Immature natural killer cell (primary cell): ENCODE data around the gene ZNF418. TPM values are rescaled to one million over a fixed set of nuclear protein-coding genes. Genes with fewer than 3 reads are reported as not detected.
A peak's percentile ranks its signal among the peaks of the same experiment; 100 is the strongest.
"Not testable (repeated sequence)": the region's sequence is repeated elsewhere in the genome, so short reads cannot be mapped to it uniquely, and the experiment has no call there.

Experiments used
- DNase-seq, 3 donors: peaks; one replicate each; pipeline ENCODE4 v3.0.0; 2022; ENCODE audit warnings: mixed read lengths in 1 of 3
- H3K27ac Mint-ChIP-seq, 6 donors: one replicate each; pipeline ENCODE4 v1.8.0; 2020; ENCODE audit warnings: mixed read lengths in 6 of 6, mild to moderate bottlenecking in 5 of 6, inconsistent platforms in 4 of 6, moderate library complexity in 3 of 6
- H3K27me3 Mint-ChIP-seq, 3 donors: one replicate each; pipeline ENCODE4 v1.8.0; 2020 to 2021; ENCODE audit warnings: low read depth in 3 of 3, mild to moderate bottlenecking in 3 of 3, mixed read lengths in 3 of 3, moderate library complexity in 3 of 3, inconsistent platforms in 1 of 3
- H3K36me3 Mint-ChIP-seq, 3 donors: one replicate each; pipeline ENCODE4 v1.8.0; 2020; ENCODE audit warnings: mixed read lengths in 3 of 3, inconsistent platforms in 2 of 3, mild to moderate bottlenecking in 2 of 3
- H3K4me1 Mint-ChIP-seq, 2 donors: one replicate each; pipeline ENCODE4 v1.8.0; 2020; ENCODE audit warnings: inconsistent platforms in 2 of 2, mild to moderate bottlenecking in 2 of 2, mixed read lengths in 2 of 2, moderate library complexity in 1 of 2
- H3K4me3 Mint-ChIP-seq, 5 donors: one replicate each; pipeline ENCODE4 v1.8.0; 2020; ENCODE audit warnings: mild to moderate bottlenecking in 5 of 5, mixed read lengths in 5 of 5, inconsistent platforms in 3 of 5, moderate library complexity in 3 of 5
- H3K9me3 Mint-ChIP-seq, 6 donors: one replicate each; pipeline ENCODE4 v1.8.0; 2020; ENCODE audit warnings: mild to moderate bottlenecking in 6 of 6, mixed read lengths in 6 of 6, inconsistent platforms in 4 of 6, moderate library complexity in 3 of 6
- polyA plus RNA-seq, 3 donors: library from polyadenylated mRNA; unstranded; fragments of 300-500 nt; fragmentation: Illumina TruSeq; gene quantifications; one replicate each; pipeline ENCODE4 v1.2.3, GENCODE V29; 2021

The ZNF418 gene
- polyA plus RNA-seq, 3 donors from 2014 or later: 2.5 to 3.5 TPM; not detected in 1

GRCh38 chr19:57886046-57886445 lies 49.2 kb downstream of the ZNF418 start:
- peaks cover 28 to 49% of the 10 kb centered on the region in 2 donors for H3K4me1 Mint-ChIP-seq
- peaks cover 26 to 43% (median 27%) of the 10 kb centered on the region in 3 donors for H3K36me3 Mint-ChIP-seq
- peaks cover 0 to 52% (median 6%) of the 10 kb centered on the region in 6 donors for H3K9me3 Mint-ChIP-seq
- DNase-seq: no peak
- peaks cover 0 to 5% (median 0%) of the 10 kb centered on the region in 3 donors for H3K27me3 Mint-ChIP-seq
- peak overlapping the region in 3 of 5 donors; percentile 18 to 21 (median 20) for H3K4me3 Mint-ChIP-seq
- no peak overlapping the region for H3K27ac Mint-ChIP-seq

GRCh38 chr19:57873883-57874799 lies 61.1 kb downstream of the ZNF418 start:
- H3K27me3 Mint-ChIP-seq, H3K4me1 Mint-ChIP-seq, H3K4me3 Mint-ChIP-seq, DNase-seq: not testable (repeated sequence)
- Mint-ChIP-seq H3K27ac (peak overlapping the region in 1 of 6 donors; percentile 17), H3K36me3 (peaks cover 42 to 68% (median 53%) of the 10 kb centered on the region in 3 donors), H3K9me3 (peaks cover 41 to 86% (median 75%) of the 10 kb centered on the region in 6 donors)

- peaks cover 36 to 64% (median 46%) of the 10 kb centered on the region in 3 donors for H3K36me3 Mint-ChIP-seq
Measured at GRCh38 chr19:57872450-57872849, 62.8 kb downstream of the ZNF418 start.

More at GRCh38 chr19:57872450-57872849, 62.8 kb downstream of the ZNF418 start:
- peaks cover 3 to 4% (median 4%) of the 10 kb centered on the region in 3 donors for H3K27me3 Mint-ChIP-seq
- no peak overlapping the region for H3K27ac Mint-ChIP-seq
- H3K4me1 Mint-ChIP-seq: peaks cover 0 to 2% of the 10 kb centered on the region in 2 donors
- no peak overlapping the region for H3K4me3 Mint-ChIP-seq
- peaks cover 45 to 88% (median 80%) of the 10 kb centered on the region in 6 donors for H3K9me3 Mint-ChIP-seq
- no peak for DNase-seq

Other genes with a start within 250 kb of the ZNF418 start
- 1 to 10 TPM; 1.6 to 4.2 (median 3.2) TPM for gene ZNF154, start 226.2 kb downstream of the ZNF418 start, polyA plus RNA-seq
- gene ZNF671, start 207.8 kb downstream of the ZNF418 start, polyA plus RNA-seq: 10 to 100 TPM; 13.5 to 21.8 (median 18.0) TPM
- 1 to 10 TPM; 5.0 to 7.3 (median 5.9) TPM for gene ZNF776, start 188.6 kb downstream of the ZNF418 start, polyA plus RNA-seq
- 10 to 100 TPM in 2 of 3 donors, 1 to 10 TPM in 1; 8.1 to 14.6 (median 10.4) TPM for gene ZNF586, start 165.7 kb downstream of the ZNF418 start, polyA plus RNA-seq
- 1 to 10 TPM; 4.4 to 6.7 (median 5.2) TPM for gene ZNF552, start 120.5 kb downstream of the ZNF418 start, polyA plus RNA-seq
- 1 to 10 TPM in 2 of 3 donors, not detected in 1; 1.3 to 1.4 TPM for gene ZNF587B, start 105.1 kb downstream of the ZNF418 start, polyA plus RNA-seq
- gene ZNF587, start 85.5 kb downstream of the ZNF418 start, polyA plus RNA-seq: 1 to 10 TPM in 2 of 3 donors, not detected in 1; 1.9 to 8.1 TPM
- 10 to 100 TPM; 11.8 to 26.7 (median 14.8) TPM for gene ZNF814, start 46.4 kb downstream of the ZNF418 start, polyA plus RNA-seq
- gene ZNF417, start 18.8 kb downstream of the ZNF418 start, polyA plus RNA-seq: 1 to 10 TPM in 2 of 3 donors, not detected in 1; 1.2 to 5.0 TPM
- gene ZNF256, start 12.3 kb upstream of the ZNF418 start, polyA plus RNA-seq: 1 to 10 TPM; 5.9 to 7.5 (median 6.1) TPM
- gene C19orf18, start 39.1 kb upstream of the ZNF418 start, polyA plus RNA-seq: not detected
- gene ZNF606, start 67.4 kb upstream of the ZNF418 start, polyA plus RNA-seq: 1 to 10 TPM; 4.4 to 9.4 (median 5.1) TPM
- under 1 TPM in 1 of 3 donors, not detected in 2; 0.46 TPM for gene ZSCAN1, start 98.6 kb upstream of the ZNF418 start, polyA plus RNA-seq
- 1 to 10 TPM in 1 of 3 donors, under 1 TPM in 1, not detected in 1; 0.64 to 4.1 TPM for gene ZNF135, start 123.9 kb upstream of the ZNF418 start, polyA plus RNA-seq
- 10 to 100 TPM in 2 of 3 donors, 1 to 10 TPM in 1; 2.9 to 23.5 (median 15.2) TPM for gene ZSCAN18, start 162.8 kb upstream of the ZNF418 start, polyA plus RNA-seq
- 10 to 100 TPM in 1 of 3 donors, 1 to 10 TPM in 2; 4.0 to 11.5 (median 6.6) TPM for gene ZNF329, start 215.4 kb upstream of the ZNF418 start, polyA plus RNA-seq
- gene ZNF274, start 247.7 kb upstream of the ZNF418 start, polyA plus RNA-seq: 10 to 100 TPM; 12.5 to 26.2 (median 20.2) TPM